Right cardiac atrium (tissue), 5 donors: ENCODE data around the gene SNRPD2. TPM values are rescaled to one million over a fixed set of nuclear protein-coding genes. Genes with fewer than 3 reads are reported as not detected.

Experiments used
- ATAC-seq, 2 donors: fragments of 200-7000 bp; cut with Tn5 transposase; one replicate each; pipeline versions ENCODE4 v1.8.0 to v1.9.1; 2020; ENCODE audit warnings: moderate library complexity in 2 of 2, mild to moderate bottlenecking in 1 of 2
- DNase-seq, 3 donors: peaks; one replicate each; pipeline ENCODE4 v3.0.0-alpha.2; 2020
- H3K27ac ChIP-seq: one replicate; pipeline ENCODE4 v1.5.1; 2013; ENCODE audit warnings: mild to moderate bottlenecking, low read length, control low read depth, moderate library complexity
- H3K27me3 ChIP-seq: one replicate; pipeline ENCODE4 v1.6.1; 2013; ENCODE audit not compliant: control insufficient read depth, insufficient read depth
- H3K4me1 ChIP-seq: one replicate; pipeline ENCODE4 v1.6.1; 2013; ENCODE audit warnings: low read length; ENCODE audit not compliant: control insufficient read depth, insufficient read depth
- H3K4me3 ChIP-seq: one replicate; pipeline ENCODE4 v1.5.1; 2013; ENCODE audit warnings: low read length, control low read depth
- H3K9me3 ChIP-seq: one replicate; pipeline ENCODE4 v1.6.1; 2013; ENCODE audit warnings: low read length; ENCODE audit not compliant: control insufficient read depth
- WGBS: extraction: QIAGEN DNeasy Blood & Tissue Kit; methylation state at CpG from one replicate; pipeline ENCODE4 v1.1.7; 2013; 5-methylcytosine and 5-hydroxymethylcytosine counted together
- intact Hi-C, 4 donors: fragments of 100-400 bp; cut with DNase I; formaldehyde crosslinking; loops; one replicate each; pipeline versions ENCODE4 v1.11.0 to v1.14.0; 2022 to 2023
- polyA plus RNA-seq: library from polyadenylated mRNA; stranded (reverse); fragments of 200-250 nt; gene quantifications from one replicate; pipeline ENCODE4 v1.2.3, GENCODE V29; 2013
- total RNA-seq, 4 donors: library from RNA; stranded (reverse); fragmentation: NEBNext Ultra II Directional; extraction: Animal tissue kit (Norgen Biotek cat#: 25700); gene quantifications; one replicate each; pipeline ENCODE4 v1.2.1, GENCODE V29; 2021
- donor health status: healthy with polysubstance abuse.
- donor health status: DM: no; HTN: yes; CAD: no.
- donor health status: DM: no; HTN: no; CAD: no.
- donor health status: DM: no; HTN: yes; CAD: no; lungs with severe emphysema.
- donor health status: DM: yes; HTN: yes; CAD: no.

The SNRPD2 gene
- total and polyA plus RNA-seq, 5 donors: 246 to 297 (median 281) TPM

GRCh38 chr19:45674946-45675345 lies 16.8 kb downstream of the SNRPD2 start:
- no peaks in the 10 kb centered on the region for H3K27me3 ChIP-seq

GRCh38 chr19:45670670-45671453 lies 20.9 kb downstream of the SNRPD2 start:
- no peak overlapping the region for H3K27ac ChIP-seq
- no peaks in the 10 kb centered on the region for H3K27me3 ChIP-seq
- peak; percentile 81 to 88 for ATAC-seq
- peak overlapping the region; percentile 20 for H3K4me3 ChIP-seq
- 11% methylated on average over 42 of the region's 42 CpGs for WGBS
- DNase-seq: peak; percentile 85 to 93 (median 86)
- H3K4me1 ChIP-seq: no peaks in the 10 kb centered on the region
- H3K9me3 ChIP-seq: no peaks in the 10 kb centered on the region
- intact Hi-C loops: no loop called here

More at GRCh38 chr19:45674946-45675345, 16.8 kb downstream of the SNRPD2 start:
- 62% methylated on average over 7 of the region's 7 CpGs for WGBS
- Histone ChIP-seq H3K4me3 (no peak overlapping the region), H3K27ac (no peak overlapping the region), H3K4me1 (no peaks in the 10 kb centered on the region), H3K9me3 (no peaks in the 10 kb centered on the region)
- no peak for ATAC-seq
- no peak for DNase-seq
- intact Hi-C loops: no loop called here

- ATAC-seq (no peak), DNase-seq (no peak)
- WGBS: under 1% methylated on average over 19 of the region's 19 CpGs
- H3K9me3 ChIP-seq: no peaks in the 10 kb centered on the region
- peak overlapping the region; percentile 72 for H3K4me3 ChIP-seq
- H3K4me1 ChIP-seq: no peaks in the 10 kb centered on the region
- peak overlapping the region; percentile 43 for H3K27ac ChIP-seq
- intact Hi-C loops: no loop called here
- no peaks in the 10 kb centered on the region for H3K27me3 ChIP-seq
These were observed 23.3 kb downstream of the SNRPD2 start for GRCh38 chr19:45668342-45668871.

GRCh38 chr19:45667620-45668341 lies 24.0 kb downstream of the SNRPD2 start, which contains the start of gene GIPR:
Gene GIPR, plus strand, starts transcription at chr19:45668221. Its CDS starts 1,300 bp downstream, at chr19:45669521.
- Histone ChIP-seq H3K27ac (peak within 1 kb of the TSS; percentile 43), H3K4me3 (peak within 1 kb of the TSS; percentile 72), H3K9me3 (no peaks in the 10 kb centered on the region), H3K4me1 (no peaks in the 10 kb centered on the region), H3K27me3 (no peaks in the 10 kb centered on the region)
- 10% methylated on average over 15 of the region's 15 CpGs for WGBS
- ATAC-seq (peak; percentile 49 to 60), DNase-seq (peak; percentile 62 to 89 (median 82))
- intact Hi-C loops: no loop called here

- H3K27me3 ChIP-seq: no peaks in the 10 kb centered on the region
- 58% methylated on average over 7 of the region's 7 CpGs for WGBS
- DNase-seq (no peak), ATAC-seq (no peak)
- intact Hi-C loops: no loop called here
- no peak overlapping the region for H3K4me3 ChIP-seq
- no peak overlapping the region for H3K27ac ChIP-seq
- no peaks in the 10 kb centered on the region for H3K9me3 ChIP-seq
- H3K4me1 ChIP-seq: no peaks in the 10 kb centered on the region
These were observed 27.2 kb downstream of the SNRPD2 start for GRCh38 chr19:45664575-45664974.

GRCh38 chr19:45663800-45664199 lies 28.0 kb downstream of the SNRPD2 start:
- Histone ChIP-seq H3K27ac (no peak overlapping the region), H3K4me1 (no peaks in the 10 kb centered on the region), H3K4me3 (no peak overlapping the region), H3K9me3 (no peaks in the 10 kb centered on the region), H3K27me3 (no peaks in the 10 kb centered on the region)
- no peak for ATAC-seq
- intact Hi-C loops: no loop called here
- WGBS: 89% methylated on average over 1 of the region's 1 CpG
- DNase-seq: no peak

GRCh38 chr19:45660636-45661035 lies 31.1 kb downstream of the SNRPD2 start:
- WGBS: 43% methylated on average over 8 of the region's 8 CpGs
- H3K27me3 ChIP-seq: no peaks in the 10 kb centered on the region
- DNase-seq (no peak), ATAC-seq (no peak)
- no peaks in the 10 kb centered on the region for H3K4me1 ChIP-seq
- intact Hi-C loops: no loop called here
- no peaks in the 10 kb centered on the region for H3K9me3 ChIP-seq
- no peak overlapping the region for H3K27ac ChIP-seq
- H3K4me3 ChIP-seq: no peak overlapping the region

GRCh38 chr19:45659096-45659729 lies 32.5 kb downstream of the SNRPD2 start:
- H3K4me1 ChIP-seq: no peaks in the 10 kb centered on the region

GRCh38 chr19:45657520-45658167 lies 34.1 kb downstream of the SNRPD2 start:
- WGBS: 32% methylated on average over 14 of the region's 14 CpGs
- DNase-seq (no peak), ATAC-seq (no peak)
- H3K4me3 ChIP-seq: no peak overlapping the region
- H3K27me3 ChIP-seq: no peaks in the 10 kb centered on the region
- H3K4me1 ChIP-seq: no peaks in the 10 kb centered on the region
- intact Hi-C loops: no loop called here
- H3K27ac ChIP-seq: no peak overlapping the region
- H3K9me3 ChIP-seq: no peaks in the 10 kb centered on the region

More at GRCh38 chr19:45659096-45659729, 32.5 kb downstream of the SNRPD2 start:
- H3K9me3 ChIP-seq: no peaks in the 10 kb centered on the region
- 68% methylated on average over 6 of the region's 6 CpGs for WGBS
- ATAC-seq (no peak), DNase-seq (peak in 1 of 3 donors; percentile 31)
- H3K27me3 ChIP-seq: no peaks in the 10 kb centered on the region
- no peak overlapping the region for H3K4me3 ChIP-seq
- no peak overlapping the region for H3K27ac ChIP-seq
- intact Hi-C loops: no loop called here

GRCh38 chr19:45655073-45655472 lies 36.7 kb downstream of the SNRPD2 start:
- no peak for DNase-seq
- H3K4me1 ChIP-seq: no peaks in the 10 kb centered on the region
- no peak overlapping the region for H3K27ac ChIP-seq
- H3K9me3 ChIP-seq: no peaks in the 10 kb centered on the region
- no peaks in the 10 kb centered on the region for H3K27me3 ChIP-seq
- WGBS: 33% methylated on average over 3 of the region's 3 CpGs
- intact Hi-C loops: no loop called here
- no peak for ATAC-seq
- H3K4me3 ChIP-seq: no peak overlapping the region
